CD4-positive, alpha-beta T cell treated with Interleukin-6 at 100 ng/mL for 8 hours (primary cell): ENCODE measurements around the gene DDX24.
A peak's percentile ranks its signal among the peaks of the same experiment; 100 is the strongest.

Experiments used
- DNase-seq: peaks from one replicate; pipeline ENCODE4 v3.0.0-alpha.2; 2020; ENCODE audit warnings: mixed read lengths, low spot score

DDX24 gene

GRCh38 chr14:94029671-94030203 is 51.3 kb downstream of the DDX24 start:
- DNase-seq: no peak

GRCh38 chr14:94029265-94029664 is 51.7 kb downstream of the DDX24 start:
- DNase-seq: no peak

- DNase-seq: peak; percentile 47
These were observed 52.6 kb downstream of the DDX24 start for GRCh38 chr14:94028450-94028826.

- DNase-seq: no peak
These were observed 53.2 kb downstream of the DDX24 start for GRCh38 chr14:94027566-94028449.

- DNase-seq: no peak
These were observed 54.0 kb downstream of the DDX24 start for GRCh38 chr14:94026889-94027469.

- peak; percentile 97 for DNase-seq
These were observed 54.7 kb downstream of the DDX24 start, which contains the start of gene OTUB2 for GRCh38 chr14:94026173-94026888. TSS of gene OTUB2 (plus strand) at chr14:94026340. CDS start at chr14:94026538, 198 bp downstream.

- no peak for DNase-seq
These were observed 55.3 kb downstream of the DDX24 start for GRCh38 chr14:94025720-94026119.

GRCh38 chr14:94024549-94024948 is 56.5 kb downstream of the DDX24 start:
- no peak for DNase-seq

GRCh38 chr14:94022532-94023411 is 58.2 kb downstream of the DDX24 start:
- DNase-seq: no peak

- no peak for DNase-seq
These were observed 59.4 kb downstream of the DDX24 start for GRCh38 chr14:94021416-94022157.

- no peak for DNase-seq
These were observed 60.0 kb downstream of the DDX24 start for GRCh38 chr14:94021001-94021400.

- no peak for DNase-seq
These were observed 60.7 kb downstream of the DDX24 start for GRCh38 chr14:94020267-94020666.

- no peak for DNase-seq
These were observed 61.7 kb downstream of the DDX24 start for GRCh38 chr14:94019329-94019728.

- DNase-seq: no peak
These were observed 62.7 kb downstream of the DDX24 start for GRCh38 chr14:94018308-94018707.

GRCh38 chr14:94016446-94016976 is 64.5 kb downstream of the DDX24 start:
- no peak for DNase-seq

GRCh38 chr14:94015223-94015622 is 65.8 kb downstream of the DDX24 start:
- DNase-seq: no peak

GRCh38 chr14:94014382-94014781 is 66.6 kb downstream of the DDX24 start:
- DNase-seq: no peak

GRCh38 chr14:94011795-94012194 is 69.2 kb downstream of the DDX24 start:
- DNase-seq: peak; percentile 44

GRCh38 chr14:94010625-94011024 is 70.4 kb downstream of the DDX24 start:
- DNase-seq: no peak

- DNase-seq: no peak
These were observed 71.2 kb downstream of the DDX24 start for GRCh38 chr14:94009767-94010166.

- DNase-seq: no peak
These were observed 72.8 kb downstream of the DDX24 start for GRCh38 chr14:94008234-94008633.
